Measurements from ENCODE around the gene ZFPL1.
A peak's percentile ranks its signal among the peaks of the same experiment; 100 is the strongest.

Gene ZFPL1

DNA sequence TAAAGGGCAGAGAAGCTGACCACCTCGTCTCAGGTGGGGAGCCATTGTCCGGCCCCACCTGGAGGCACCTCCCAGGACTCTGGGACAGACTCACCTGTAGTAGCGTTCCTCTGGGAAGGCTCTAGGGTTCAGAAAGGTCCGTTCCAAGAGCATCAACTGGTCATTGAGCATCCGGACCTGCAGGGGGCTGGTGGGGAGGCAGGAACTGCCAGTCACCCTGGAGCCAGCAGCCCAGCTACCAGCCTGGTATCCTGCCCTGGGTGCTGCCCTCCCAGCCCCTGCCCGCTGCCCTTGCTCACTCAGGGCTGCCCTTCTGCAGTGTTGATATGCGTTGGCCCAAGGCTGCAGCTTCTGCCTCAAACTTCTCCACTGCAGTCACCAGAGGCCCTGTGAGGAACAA lies 38.3 kb upstream of the ZFPL1 start:
- Histone ChIP-seq H3K27me3 (ENCODE audit: control insufficient read depth in 2 of 2, insufficient read depth in 2 of 2, low read length in 2 of 2) (no peaks in the 10 kb centered on the region), H3K4me3 (ENCODE audit: low read length in 2 of 2) (no peak overlapping the region), H3K27ac (ENCODE audit: low read depth in 2 of 2, low read length in 2 of 2) (no peak overlapping the region), H3K9me3 (ENCODE audit: control insufficient read depth in 2 of 2, low read length in 2 of 2) (no peaks in the 10 kb centered on the region), H3K4me1 (ENCODE audit: control insufficient read depth in 2 of 2, insufficient read depth in 2 of 2, low read length in 2 of 2) (peaks cover 11 to 17% of the 10 kb centered on the region in 2 donors), H3K36me3 (ENCODE audit: control insufficient read depth in 2 of 2, insufficient read depth in 2 of 2, low read length in 2 of 2) (peaks cover 9 to 12% of the 10 kb centered on the region in 2 donors), H3K9ac (ENCODE audit: low read depth in 1 of 2, low read length in 2 of 2) (no peak overlapping the region)

DNA sequence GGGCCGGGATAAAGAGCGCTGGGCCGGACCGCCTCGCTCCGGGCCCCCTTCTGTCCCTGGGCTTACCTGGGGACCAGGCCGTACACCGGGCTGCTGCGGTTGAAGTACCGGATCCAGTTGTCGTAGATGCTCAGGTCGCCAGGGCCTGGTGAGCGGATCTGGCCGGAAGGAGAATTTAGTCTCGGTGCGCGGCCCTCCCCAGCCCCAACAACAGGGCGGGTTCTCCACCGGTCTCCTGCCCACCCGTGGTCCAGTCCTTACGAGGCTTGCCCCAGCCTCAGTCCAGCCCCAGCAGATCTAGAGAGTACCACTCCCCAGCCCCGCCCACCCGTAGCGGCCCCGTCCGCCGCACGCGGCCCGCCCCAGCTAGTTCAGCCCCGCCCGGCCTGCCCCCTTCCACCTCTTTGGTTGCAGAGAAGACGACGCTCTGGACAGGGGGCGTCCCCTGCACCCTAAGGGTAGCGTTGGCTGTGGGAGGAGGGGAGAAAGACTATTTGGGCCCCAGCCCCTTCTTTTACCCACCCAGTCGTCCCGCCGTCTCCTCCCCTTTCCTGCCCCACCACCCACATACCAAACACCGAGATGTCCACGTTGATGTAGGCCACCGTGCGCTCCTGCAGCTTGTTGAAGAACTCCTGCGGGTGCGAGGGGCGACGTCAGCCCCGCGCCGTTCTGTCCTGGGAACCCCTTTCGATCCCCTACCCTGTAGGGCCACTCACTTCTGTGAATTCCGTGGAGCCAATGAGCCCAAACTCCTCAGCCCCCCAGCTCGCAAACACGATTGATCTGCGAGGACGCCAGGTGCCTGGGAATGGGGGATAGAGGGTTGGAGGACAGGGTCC lies 36.2 kb upstream of the ZFPL1 start:
- no peaks in the 10 kb centered on the region for H3K9me3 ChIP-seq (ENCODE audit: control insufficient read depth in 2 of 2, low read length in 2 of 2)
- peak overlapping the region; percentile 52 to 64 for H3K4me3 ChIP-seq (ENCODE audit: low read length in 2 of 2)
- H3K27me3 ChIP-seq (ENCODE audit: control insufficient read depth in 2 of 2, insufficient read depth in 2 of 2, low read length in 2 of 2) = no peaks in the 10 kb centered on the region
- peak overlapping the region; percentile 41 to 51 for H3K9ac ChIP-seq (ENCODE audit: low read depth in 1 of 2, low read length in 2 of 2)
- peak overlapping the region in 1 of 2 donors; percentile 52 for H3K27ac ChIP-seq (ENCODE audit: low read depth in 2 of 2, low read length in 2 of 2)
- H3K36me3 ChIP-seq (ENCODE audit: control insufficient read depth in 2 of 2, insufficient read depth in 2 of 2, low read length in 2 of 2) = peaks cover 9 to 12% of the 10 kb centered on the region in 2 donors
- peaks cover 4 to 9% of the 10 kb centered on the region in 2 donors for H3K4me1 ChIP-seq (ENCODE audit: control insufficient read depth in 2 of 2, insufficient read depth in 2 of 2, low read length in 2 of 2)

- H3K9me3 ChIP-seq (ENCODE audit: control insufficient read depth in 2 of 2, low read length in 2 of 2) = no peaks in the 10 kb centered on the region
- H3K4me3 ChIP-seq (ENCODE audit: low read length in 2 of 2) = no peak overlapping the region
- no peaks in the 10 kb centered on the region for H3K4me1 ChIP-seq (ENCODE audit: control insufficient read depth in 2 of 2, insufficient read depth in 2 of 2, low read length in 2 of 2)
- H3K36me3 ChIP-seq (ENCODE audit: control insufficient read depth in 2 of 2, insufficient read depth in 2 of 2, low read length in 2 of 2) = no peaks in the 10 kb centered on the region
- H3K9ac ChIP-seq (ENCODE audit: low read depth in 1 of 2, low read length in 2 of 2) = no peak overlapping the region
- H3K27me3 ChIP-seq (ENCODE audit: control insufficient read depth in 2 of 2, insufficient read depth in 2 of 2, low read length in 2 of 2) = no peaks in the 10 kb centered on the region
- no peak overlapping the region for H3K27ac ChIP-seq (ENCODE audit: low read depth in 2 of 2, low read length in 2 of 2)
These were observed 32.6 kb upstream of the ZFPL1 start for GRCh38 chr11:65051398-65051858.

- no peaks in the 10 kb centered on the region for H3K36me3 ChIP-seq (ENCODE audit: control insufficient read depth in 2 of 2, insufficient read depth in 2 of 2, low read length in 2 of 2)
- H3K4me1 ChIP-seq (ENCODE audit: control insufficient read depth in 2 of 2, insufficient read depth in 2 of 2, low read length in 2 of 2) = peaks cover 4 to 5% of the 10 kb centered on the region in 2 donors
- no peak overlapping the region for H3K9ac ChIP-seq (ENCODE audit: low read depth in 1 of 2, low read length in 2 of 2)
- no peaks in the 10 kb centered on the region for H3K9me3 ChIP-seq (ENCODE audit: control insufficient read depth in 2 of 2, low read length in 2 of 2)
- no peak overlapping the region for H3K4me3 ChIP-seq (ENCODE audit: low read length in 2 of 2)
- H3K27me3 ChIP-seq (ENCODE audit: control insufficient read depth in 2 of 2, insufficient read depth in 2 of 2, low read length in 2 of 2) = no peaks in the 10 kb centered on the region
- H3K27ac ChIP-seq (ENCODE audit: low read depth in 2 of 2, low read length in 2 of 2) = no peak overlapping the region
These were observed 30.1 kb upstream of the ZFPL1 start for GRCh38 chr11:65053827-65054508.

- Histone ChIP-seq H3K36me3 (ENCODE audit: control insufficient read depth in 2 of 2, insufficient read depth in 2 of 2, low read length in 2 of 2) (no peaks in the 10 kb centered on the region), H3K4me1 (ENCODE audit: control insufficient read depth in 2 of 2, insufficient read depth in 2 of 2, low read length in 2 of 2) (peaks cover 5 to 11% of the 10 kb centered on the region in 2 donors), H3K27me3 (ENCODE audit: control insufficient read depth in 2 of 2, insufficient read depth in 2 of 2, low read length in 2 of 2) (no peaks in the 10 kb centered on the region), H3K9me3 (ENCODE audit: control insufficient read depth in 2 of 2, low read length in 2 of 2) (no peaks in the 10 kb centered on the region), H3K4me3 (ENCODE audit: low read length in 2 of 2) (no peak overlapping the region), H3K9ac (ENCODE audit: low read depth in 1 of 2, low read length in 2 of 2) (no peak overlapping the region), H3K27ac (ENCODE audit: low read depth in 2 of 2, low read length in 2 of 2) (no peak overlapping the region)
These were observed 28.5 kb upstream of the ZFPL1 start for GRCh38 chr11:65055538-65055937.

DNA sequence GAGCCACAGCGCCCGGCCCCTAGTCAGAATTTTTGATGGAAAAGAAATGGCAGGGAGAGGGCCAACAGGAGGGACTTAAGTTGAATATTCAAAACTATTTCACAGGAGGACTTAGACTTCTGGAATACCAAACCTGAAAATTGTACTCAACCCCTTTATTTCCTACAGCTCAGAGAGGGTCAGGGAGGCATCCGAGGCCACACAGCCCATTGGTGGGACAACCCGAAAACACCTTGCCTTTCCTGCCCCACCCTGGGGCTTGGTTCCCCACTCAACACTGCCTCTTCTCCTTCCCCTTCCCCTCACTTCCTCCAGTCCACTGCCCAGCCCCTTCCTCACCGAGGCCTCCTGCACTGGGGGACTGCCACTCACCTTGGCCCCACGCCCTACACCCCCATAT lies 27.0 kb upstream of the ZFPL1 start:
- Histone ChIP-seq H3K4me3 (ENCODE audit: low read length in 2 of 2) (no peak overlapping the region), H3K27me3 (ENCODE audit: control insufficient read depth in 2 of 2, insufficient read depth in 2 of 2, low read length in 2 of 2) (no peaks in the 10 kb centered on the region), H3K9me3 (ENCODE audit: control insufficient read depth in 2 of 2, low read length in 2 of 2) (no peaks in the 10 kb centered on the region), H3K4me1 (ENCODE audit: control insufficient read depth in 2 of 2, insufficient read depth in 2 of 2, low read length in 2 of 2) (peaks cover 5 to 11% of the 10 kb centered on the region in 2 donors), H3K36me3 (ENCODE audit: control insufficient read depth in 2 of 2, insufficient read depth in 2 of 2, low read length in 2 of 2) (no peaks in the 10 kb centered on the region), H3K27ac (ENCODE audit: low read depth in 2 of 2, low read length in 2 of 2) (no peak overlapping the region), H3K9ac (ENCODE audit: low read depth in 1 of 2, low read length in 2 of 2) (no peak overlapping the region)

DNA sequence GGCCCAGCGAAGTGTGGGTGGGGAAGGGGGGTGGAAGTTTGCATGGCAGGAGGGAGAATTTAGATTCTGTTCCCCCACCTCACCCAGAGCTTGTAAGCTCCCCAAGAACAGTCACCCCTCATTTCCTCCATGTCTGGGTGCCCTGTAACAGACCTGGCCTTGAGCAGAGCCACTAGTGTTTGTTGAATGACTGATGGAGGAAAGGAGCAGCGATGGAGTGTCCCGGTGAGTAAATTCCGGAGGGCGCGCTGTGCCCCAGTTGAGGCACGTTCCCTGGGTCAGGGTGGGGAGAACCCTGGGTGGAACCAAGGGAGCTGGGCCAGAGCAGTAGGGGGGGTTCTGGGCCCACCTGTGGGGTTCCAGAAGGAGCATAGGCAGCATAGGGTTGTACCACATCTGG lies 26.5 kb upstream of the ZFPL1 start:
- Histone ChIP-seq H3K9me3 (ENCODE audit: control insufficient read depth in 2 of 2, low read length in 2 of 2) (no peaks in the 10 kb centered on the region), H3K27me3 (ENCODE audit: control insufficient read depth in 2 of 2, insufficient read depth in 2 of 2, low read length in 2 of 2) (no peaks in the 10 kb centered on the region), H3K9ac (ENCODE audit: low read depth in 1 of 2, low read length in 2 of 2) (no peak overlapping the region), H3K36me3 (ENCODE audit: control insufficient read depth in 2 of 2, insufficient read depth in 2 of 2, low read length in 2 of 2) (no peaks in the 10 kb centered on the region), H3K4me3 (ENCODE audit: low read length in 2 of 2) (no peak overlapping the region), H3K27ac (ENCODE audit: low read depth in 2 of 2, low read length in 2 of 2) (no peak overlapping the region), H3K4me1 (ENCODE audit: control insufficient read depth in 2 of 2, insufficient read depth in 2 of 2, low read length in 2 of 2) (peaks cover 5 to 11% of the 10 kb centered on the region in 2 donors)

- no peak overlapping the region for H3K9ac ChIP-seq (ENCODE audit: low read depth in 1 of 2, low read length in 2 of 2)
- no peak overlapping the region for H3K4me3 ChIP-seq (ENCODE audit: low read length in 2 of 2)
- H3K4me1 ChIP-seq (ENCODE audit: control insufficient read depth in 2 of 2, insufficient read depth in 2 of 2, low read length in 2 of 2) = peaks cover 5 to 11% of the 10 kb centered on the region in 2 donors
- no peaks in the 10 kb centered on the region for H3K27me3 ChIP-seq (ENCODE audit: control insufficient read depth in 2 of 2, insufficient read depth in 2 of 2, low read length in 2 of 2)
- no peaks in the 10 kb centered on the region for H3K9me3 ChIP-seq (ENCODE audit: control insufficient read depth in 2 of 2, low read length in 2 of 2)
- no peak overlapping the region for H3K27ac ChIP-seq (ENCODE audit: low read depth in 2 of 2, low read length in 2 of 2)
- no peaks in the 10 kb centered on the region for H3K36me3 ChIP-seq (ENCODE audit: control insufficient read depth in 2 of 2, insufficient read depth in 2 of 2, low read length in 2 of 2)
These were observed 26.0 kb upstream of the ZFPL1 start for GRCh38 chr11:65058012-65058411.

- H3K27me3 ChIP-seq (ENCODE audit: control insufficient read depth in 2 of 2, insufficient read depth in 2 of 2, low read length in 2 of 2) = no peaks in the 10 kb centered on the region
- H3K9me3 ChIP-seq (ENCODE audit: control insufficient read depth in 2 of 2, low read length in 2 of 2) = no peaks in the 10 kb centered on the region
- H3K27ac ChIP-seq (ENCODE audit: low read depth in 2 of 2, low read length in 2 of 2) = no peak within 1 kb of the TSS
- no peaks in the 10 kb centered on the region for H3K36me3 ChIP-seq (ENCODE audit: control insufficient read depth in 2 of 2, insufficient read depth in 2 of 2, low read length in 2 of 2)
- H3K4me1 ChIP-seq (ENCODE audit: control insufficient read depth in 2 of 2, insufficient read depth in 2 of 2, low read length in 2 of 2) = peaks cover 5 to 11% of the 10 kb centered on the region in 2 donors
- no peak within 1 kb of the TSS for H3K4me3 ChIP-seq (ENCODE audit: low read length in 2 of 2)
- no peak within 1 kb of the TSS for H3K9ac ChIP-seq (ENCODE audit: low read depth in 1 of 2, low read length in 2 of 2)
These were observed 25.5 kb upstream of the ZFPL1 start, which contains the start of gene NAALADL1 for GRCh38 chr11:65058419-65059054. Gene NAALADL1 (minus strand): TSS chr11:65058553. CDS start chr11:65058521, 32 bp downstream.

GRCh38 chr11:65059523-65059922 lies 24.5 kb upstream of the ZFPL1 start:
- no peak overlapping the region for H3K27ac ChIP-seq (ENCODE audit: low read depth in 2 of 2, low read length in 2 of 2)
- H3K9me3 ChIP-seq (ENCODE audit: control insufficient read depth in 2 of 2, low read length in 2 of 2) = no peaks in the 10 kb centered on the region
- peaks cover 5 to 11% of the 10 kb centered on the region in 2 donors for H3K4me1 ChIP-seq (ENCODE audit: control insufficient read depth in 2 of 2, insufficient read depth in 2 of 2, low read length in 2 of 2)

More at GRCh38 chr11:65059523-65059922, 24.5 kb upstream of the ZFPL1 start:
- H3K4me3 ChIP-seq (ENCODE audit: low read length in 2 of 2) = no peak overlapping the region
- no peaks in the 10 kb centered on the region for H3K36me3 ChIP-seq (ENCODE audit: control insufficient read depth in 2 of 2, insufficient read depth in 2 of 2, low read length in 2 of 2)
- H3K27me3 ChIP-seq (ENCODE audit: control insufficient read depth in 2 of 2, insufficient read depth in 2 of 2, low read length in 2 of 2) = no peaks in the 10 kb centered on the region
- no peak overlapping the region for H3K9ac ChIP-seq (ENCODE audit: low read depth in 1 of 2, low read length in 2 of 2)
